DOHH2 (cell line): Measurements from ENCODE around the gene CSF1.

Experiments used
- CTCF ChIP-seq: fragments of 200-600 bp; sonication (generic); IDR thresholded peaks from one replicate; pipeline ENCODE4 v1.5.1; 2014; ENCODE audit warnings: antibody characterized with exemption, mild to moderate bottlenecking, low read depth, low read length; ENCODE audit not compliant: poor library complexity, severe bottlenecking
- EZH2phosphoT487 ChIP-seq: fragments of 200-600 bp; sonication (generic); IDR thresholded peaks from 2 replicates; pipeline ENCODE4 v1.6.1; 2017; ENCODE audit warnings: borderline replicate concordance, mild to moderate bottlenecking, antibody characterized with exemption, low read length, moderate library complexity, mixed read lengths

DNA sequence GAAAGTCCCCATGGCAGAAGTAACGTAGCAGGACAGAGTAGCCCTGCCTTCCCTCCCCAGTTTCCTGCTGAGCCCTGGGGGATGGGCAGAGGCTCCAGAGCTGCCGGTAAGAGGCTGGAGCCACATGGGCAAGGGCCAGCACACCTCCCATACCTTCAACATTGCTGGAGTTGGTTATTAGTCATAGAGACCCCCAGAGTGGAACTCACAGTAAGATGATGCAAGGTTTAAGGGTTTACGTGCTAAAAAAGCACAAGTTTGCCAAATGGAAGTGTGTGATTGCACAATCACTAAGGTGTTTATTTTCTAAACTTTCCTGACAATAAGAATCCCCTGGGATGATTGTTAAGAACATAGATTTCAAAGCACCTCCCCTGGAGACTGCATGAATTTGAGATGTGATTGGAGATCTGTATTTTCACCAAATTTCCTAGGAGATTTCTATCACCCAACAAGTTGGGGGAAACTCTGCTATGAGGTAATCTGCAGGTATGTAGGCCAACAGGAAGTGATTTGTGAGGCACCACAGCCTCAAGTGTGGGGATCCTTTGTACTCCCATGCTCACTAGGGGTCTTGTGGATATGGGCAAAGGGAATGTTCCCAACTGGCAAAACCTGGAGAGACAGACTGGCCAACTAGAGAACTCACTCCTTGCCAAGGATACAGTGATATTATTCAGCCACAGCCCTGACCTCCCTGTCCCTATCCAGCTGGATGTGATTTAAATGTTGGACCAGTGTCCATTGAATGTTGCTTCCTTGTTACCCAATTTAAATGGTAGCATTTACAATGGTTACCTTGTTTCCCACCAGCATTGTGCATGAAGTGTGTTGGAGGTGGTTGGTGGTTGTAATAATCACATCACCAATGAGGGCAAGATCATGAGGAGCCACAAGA is 37.1 kb upstream of the CSF1 start:
- no peak for TF ChIP-seq CTCF
- TF ChIP-seq EZH2phosphoT487 = no peak
